Fibroblast of lung (primary cell): ENCODE data around the gene PTPRE. TPM values are rescaled to one million over a fixed set of nuclear protein-coding genes. Genes with fewer than 3 reads are reported as not detected.

Experiments used
- DNase-seq, 2 donors: peaks; one replicate each; pipeline versions ENCODE4 v3.0.0 to v3.0.0-alpha.2; 2010; ENCODE audit warnings: low read depth in 2 of 2
- H2AFZ ChIP-seq: 2 replicates; pipeline ENCODE4 v1.5.1; 2012; ENCODE audit warnings: low read length, control low read depth, inconsistent platforms
- H3K27ac ChIP-seq: 2 replicates; pipeline ENCODE4 v1.5.1; 2011; ENCODE audit warnings: low read length, control low read depth; ENCODE audit not compliant: insufficient read depth
- H3K27me3 ChIP-seq: 2 replicates; pipeline ENCODE4 v1.5.1; 2011; ENCODE audit warnings: mild to moderate bottlenecking, low read length; ENCODE audit not compliant: control insufficient read depth, insufficient read depth
- H3K36me3 ChIP-seq: 2 replicates; pipeline ENCODE4 v1.5.1; 2011; ENCODE audit warnings: low read length; ENCODE audit not compliant: control insufficient read depth, insufficient read depth
- H3K4me1 ChIP-seq: 2 replicates; pipeline ENCODE4 v1.5.1; 2011; ENCODE audit warnings: low read length; ENCODE audit not compliant: control insufficient read depth, insufficient read depth; ENCODE audit errors: extremely low read depth
- H3K4me2 ChIP-seq: 2 replicates; pipeline ENCODE4 v1.5.1; 2011; ENCODE audit warnings: low read length, control low read depth; ENCODE audit not compliant: insufficient read depth; ENCODE audit errors: extremely low read depth
- H3K4me3 ChIP-seq, 4 experiments: fragments of 200-600 bp in 1 of 4; sonication (generic) in 1 of 4; replicated peaks in 1 of 4; 2 replicates each; pipeline ENCODE4 v1.5.1; 2011 to 2016; ENCODE audit warnings: low read length in 4 of 4, low read depth in 3 of 4, mild to moderate bottlenecking in 3 of 4, control low read depth in 2 of 4, inconsistent platforms in 1 of 4, mixed read lengths in 1 of 4; ENCODE audit not compliant: insufficient read depth in 1 of 4; ENCODE audit errors: control extremely low read depth in 1 of 4
- H3K79me2 ChIP-seq: 2 replicates; pipeline ENCODE4 v1.5.1; 2012; ENCODE audit warnings: mild to moderate bottlenecking, low read length, inconsistent platforms; ENCODE audit not compliant: control insufficient read depth, insufficient read depth
- H3K9ac ChIP-seq: 2 replicates; pipeline ENCODE4 v1.5.1; 2011; ENCODE audit warnings: mild to moderate bottlenecking, low read length, control low read depth; ENCODE audit not compliant: insufficient read depth
- H3K9me3 ChIP-seq: 2 replicates; pipeline ENCODE4 v1.5.1; 2012; ENCODE audit warnings: low read depth, low read length; ENCODE audit not compliant: control insufficient read depth, insufficient read depth
- H4K20me1 ChIP-seq: 2 replicates; pipeline ENCODE4 v1.5.1; 2011; ENCODE audit warnings: low read length; ENCODE audit not compliant: control insufficient read depth, insufficient read depth; ENCODE audit errors: extremely low read depth
- CTCF ChIP-seq, 2 donors: IDR thresholded peaks in 1 of 2; conservative IDR thresholded peaks in 1 of 2; 1 replicate in 1 of 2; 2 replicates in 1 of 2; pipeline ENCODE4 v1.5.1; 2011 to 2012; ENCODE audit warnings: low read length in 2 of 2, control low read depth in 1 of 2, inconsistent platforms in 1 of 2, low read depth in 1 of 2, mild to moderate bottlenecking in 1 of 2
- EZH2 ChIP-seq: IDR thresholded peaks from 2 replicates; pipeline ENCODE4 v1.5.1; 2012; ENCODE audit warnings: low read length, control low read depth, mild to moderate bottlenecking; ENCODE audit errors: missing control alignments
- polyA plus RNA-seq, 2 donors: library from polyadenylated mRNA; depleted of rRNA in 1 of 2; stranded (reverse) in 1 of 2; unstranded in 1 of 2; fragments of >200 nt; gene quantifications; 2 replicates each; pipeline ENCODE4 v1.2.1, GENCODE V29; 2011 to 2012; ENCODE audit warnings: missing spikeins in 1 of 2
- total RNA-seq: library from RNA; depleted of rRNA; stranded (reverse); fragments of >200 nt; gene quantifications from 2 replicates; pipeline ENCODE4 v1.2.1, GENCODE V29; 2014

The PTPRE gene
- total and polyA plus RNA-seq, 2 donors (not counting 1 experiment from before 2014, with no cell fraction given), result 0.75 to 1.8 TPM

GRCh38 chr10:128036011-128036615, 129.2 kb downstream of the PTPRE start:
- Histone ChIP-seq H3K36me3 (no peaks in the 10 kb centered on the region), H3K4me3 (no peak overlapping the region), H3K79me2 (no peaks in the 10 kb centered on the region), H3K9me3 (no peaks in the 10 kb centered on the region), H3K4me1 (no peaks in the 10 kb centered on the region), H4K20me1 (no peaks in the 10 kb centered on the region), H3K9ac (no peak overlapping the region), H3K27ac (no peak overlapping the region), H3K4me2 (no peak overlapping the region), H2AFZ (no peak overlapping the region), H3K27me3 (no peaks in the 10 kb centered on the region)
- TF ChIP-seq EZH2 (no peak), CTCF (conservative IDR thresholded peaks at IDR 0.05 in 1 of 2, IDR thresholded peaks at IDR 0.05 in 1 of 2; ENCODE audit: low read depth in 1 of 2, low read length in 2 of 2) (no peak)
- no peak for DNase-seq

GRCh38 chr10:128036746-128037543, 130.0 kb downstream of the PTPRE start:
- H2AFZ ChIP-seq, result no peak overlapping the region
- H4K20me1 ChIP-seq, result no peaks in the 10 kb centered on the region
- TF ChIP-seq EZH2 (no peak), CTCF (conservative IDR thresholded peaks at IDR 0.05 in 1 of 2, IDR thresholded peaks at IDR 0.05 in 1 of 2; ENCODE audit: low read depth in 1 of 2, low read length in 2 of 2) (no peak)
- no peaks in the 10 kb centered on the region for H3K36me3 ChIP-seq
- no peak overlapping the region for H3K4me3 ChIP-seq
- H3K4me2 ChIP-seq, result no peak overlapping the region
- H3K27ac ChIP-seq, result no peak overlapping the region
- H3K9me3 ChIP-seq, result no peaks in the 10 kb centered on the region
- H3K79me2 ChIP-seq, result no peaks in the 10 kb centered on the region
- peak; percentile 18 to 67 for DNase-seq
- no peaks in the 10 kb centered on the region for H3K27me3 ChIP-seq
- H3K4me1 ChIP-seq, result no peaks in the 10 kb centered on the region
- H3K9ac ChIP-seq, result no peak overlapping the region

- Histone ChIP-seq H3K79me2 (no peaks in the 10 kb centered on the region), H3K27ac (no peak overlapping the region), H3K4me3 (no peak overlapping the region), H4K20me1 (no peaks in the 10 kb centered on the region), H3K4me2 (no peak overlapping the region), H2AFZ (no peak overlapping the region), H3K36me3 (no peaks in the 10 kb centered on the region), H3K4me1 (no peaks in the 10 kb centered on the region), H3K9me3 (no peaks in the 10 kb centered on the region), H3K9ac (no peak overlapping the region), H3K27me3 (no peaks in the 10 kb centered on the region)
- no peak for TF ChIP-seq EZH2
- TF ChIP-seq CTCF (conservative IDR thresholded peaks at IDR 0.05 in 1 of 2, IDR thresholded peaks at IDR 0.05 in 1 of 2; ENCODE audit: low read depth in 1 of 2, low read length in 2 of 2), result no peak
- no peak for DNase-seq
Observed at GRCh38 chr10:128040096-128040495, 133.2 kb downstream of the PTPRE start.
